ENCODE results near the gene AGBL4. TPM values are rescaled to one million over a fixed set of nuclear protein-coding genes. Genes with fewer than 3 reads are reported as not detected.

The AGBL4 gene
- total RNA-seq, 1 experiment from 2014 or later = not detected

DNA sequence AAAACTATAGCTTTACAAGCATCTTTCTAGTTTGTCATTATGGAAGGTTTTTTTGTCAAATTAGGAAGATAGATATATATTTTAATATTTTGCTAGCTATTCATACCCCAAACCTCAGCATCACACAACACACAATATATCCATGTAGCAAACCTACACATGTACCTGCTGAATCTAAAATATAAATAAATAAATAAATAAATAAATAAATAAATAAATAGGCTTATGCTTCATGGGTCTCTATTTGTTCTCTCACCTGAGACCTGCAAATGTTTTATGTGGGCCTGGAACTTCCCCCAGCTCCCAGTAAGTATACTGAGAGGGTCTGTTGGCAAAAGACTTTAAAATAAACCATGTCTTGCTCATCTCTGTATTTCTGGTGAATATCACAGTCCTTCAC is 1099.7 kb downstream of the AGBL4 start:
- Histone ChIP-seq H3K36me3 (ENCODE audit: control insufficient read depth in 1 of 2, insufficient read depth in 2 of 2, low read length in 2 of 2) (no peaks in the 10 kb centered on the region), H4K20me1 (ENCODE audit: insufficient read depth) (no peaks in the 10 kb centered on the region), H3K9me2 (ENCODE audit: insufficient read depth) (no peaks in the 10 kb centered on the region), H3K4me2 (ENCODE audit: low read length) (no peak overlapping the region), H3K4me3 (replicated peaks in 1 of 2; ENCODE audit: low read depth in 1 of 2, low read length in 2 of 2) (no peak overlapping the region), H2AFZ (ENCODE audit: low read depth, low read length, poor library complexity, severe bottlenecking) (no peak overlapping the region), H3K9me3 (ENCODE audit: control insufficient read depth in 1 of 2, insufficient read depth in 1 of 2, low read depth in 1 of 2, low read length in 2 of 2) (no peaks in the 10 kb centered on the region), H3K27ac (ENCODE audit: low read depth, low read length) (no peak overlapping the region), H3K9ac (ENCODE audit: low read length) (no peak overlapping the region), H3K27me3 (ENCODE audit: insufficient read depth, low read length) (no peaks in the 10 kb centered on the region), H3K4me1 (ENCODE audit: control insufficient read depth in 1 of 2, insufficient read depth in 2 of 2, low read length in 2 of 2) (no peaks in the 10 kb centered on the region), H3K79me2 (ENCODE audit: insufficient read depth, low read length) (no peaks in the 10 kb centered on the region)
- RAD21 ChIA-PET (ENCODE audit: low non-redundant PET in 1 of 2, low total read pairs in 2 of 2, uncharacterized antibody in 2 of 2, unreplicated experiment in 2 of 2) = no interaction called here
- POLR2A ChIA-PET = no interaction called here
- TF ChIP-seq YY1 (IDR thresholded peaks at IDR 0.05; ENCODE audit: extremely low read depth, insufficient replicate concordance, low read depth, low read length) (no peak), SIN3A (IDR thresholded peaks at IDR 0.05; ENCODE audit: low read depth) (no peak), ZFX (IDR thresholded peaks at IDR 0.05) (no peak), EZH2phosphoT487 (IDR thresholded peaks at IDR 0.05; ENCODE audit: borderline replicate concordance) (no peak), TCF7L2 (IDR thresholded peaks at IDR 0.05; ENCODE audit: borderline replicate concordance, extremely low read depth, insufficient read depth, insufficient read length) (no peak), SP1 (IDR thresholded peaks at IDR 0.05; ENCODE audit: low read depth) (no peak), POLR2AphosphoS5 (IDR thresholded peaks at IDR 0.05; ENCODE audit: low read depth, low read length) (no peak), EGR1 (IDR thresholded peaks at IDR 0.05; ENCODE audit: low read depth) (no peak)
- TF ChIP-seq, protein P1, sequence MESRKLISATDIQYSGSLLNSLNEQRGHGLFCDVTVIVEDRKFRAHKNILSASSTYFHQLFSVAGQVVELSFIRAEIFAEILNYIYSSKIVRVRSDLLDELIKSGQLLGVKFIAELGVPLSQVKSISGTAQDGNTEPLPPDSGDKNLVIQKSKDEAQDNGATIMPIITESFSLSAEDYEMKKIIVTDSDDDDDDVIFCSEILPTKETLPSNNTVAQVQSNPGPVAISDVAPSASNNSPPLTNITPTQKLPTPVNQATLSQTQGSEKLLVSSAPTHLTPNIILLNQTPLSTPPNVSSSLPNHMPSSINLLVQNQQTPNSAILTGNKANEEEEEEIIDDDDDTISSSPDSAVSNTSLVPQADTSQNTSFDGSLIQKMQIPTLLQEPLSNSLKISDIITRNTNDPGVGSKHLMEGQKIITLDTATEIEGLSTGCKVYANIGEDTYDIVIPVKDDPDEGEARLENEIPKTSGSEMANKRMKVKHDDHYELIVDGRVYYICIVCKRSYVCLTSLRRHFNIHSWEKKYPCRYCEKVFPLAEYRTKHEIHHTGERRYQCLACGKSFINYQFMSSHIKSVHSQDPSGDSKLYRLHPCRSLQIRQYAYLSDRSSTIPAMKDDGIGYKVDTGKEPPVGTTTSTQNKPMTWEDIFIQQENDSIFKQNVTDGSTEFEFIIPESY (IDR thresholded peaks at IDR 0.05; ENCODE audit: extremely low read depth, insufficient replicate concordance, low read length) = no peak
- TF ChIP-seq, protein P2, sequence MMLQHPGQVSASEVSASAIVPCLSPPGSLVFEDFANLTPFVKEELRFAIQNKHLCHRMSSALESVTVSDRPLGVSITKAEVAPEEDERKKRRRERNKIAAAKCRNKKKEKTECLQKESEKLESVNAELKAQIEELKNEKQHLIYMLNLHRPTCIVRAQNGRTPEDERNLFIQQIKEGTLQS (IDR thresholded peaks at IDR 0.05) = no peak
- BruUV-seq (replicated peaks) = no TSS peak
- intact Hi-C loops (cut with micrococcal nuclease) = no loop called here
- CTCF ChIA-PET = no interaction called here
- DNase-seq (ENCODE audit: low read depth, low spot score) = no peak
- ATAC-seq = no peak

All from HCT116 (cell line).